ENCODE measurements around the gene ADGRD1.

The ADGRD1 gene

DNA sequence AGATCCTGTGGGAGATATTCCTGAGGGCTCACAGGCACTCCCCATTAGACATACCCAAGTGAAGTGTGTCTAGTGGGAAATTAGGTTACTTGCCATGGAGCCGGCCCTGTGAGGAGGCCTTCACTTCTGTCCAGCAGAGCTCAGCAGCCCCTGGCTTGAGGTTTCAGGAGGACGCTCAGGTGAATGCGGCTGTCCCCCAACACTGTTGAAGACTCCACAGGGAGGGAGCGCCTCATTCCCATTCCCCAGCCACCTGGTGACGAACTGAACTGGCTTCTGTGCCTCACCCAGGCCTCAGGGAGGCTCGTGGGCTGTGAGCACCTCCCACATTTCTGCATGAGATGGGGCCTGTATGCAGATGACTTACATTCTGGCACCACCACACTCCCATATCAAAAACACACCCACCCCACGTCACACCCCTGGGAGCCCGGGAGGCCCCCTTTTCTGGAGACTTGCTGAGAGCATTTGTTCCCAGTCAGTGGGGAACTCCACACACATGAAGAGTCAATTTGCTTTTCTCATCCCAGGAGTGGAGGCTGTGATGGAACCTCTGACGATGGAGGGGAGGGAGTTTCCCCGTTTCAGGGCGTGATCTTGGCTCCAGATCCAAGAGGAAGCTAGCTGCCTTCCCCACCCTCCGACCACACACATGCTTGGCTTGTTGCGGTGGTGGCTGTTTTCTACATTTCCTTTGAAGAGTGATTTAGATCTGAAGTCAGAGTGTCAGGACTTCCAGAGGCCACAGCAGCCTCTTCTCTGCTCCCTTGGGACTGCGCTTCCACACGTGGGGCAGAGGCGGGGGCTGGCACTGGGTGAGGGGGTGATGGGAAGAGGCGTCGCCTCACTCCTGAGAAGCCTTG, 120.7 kb downstream of the ADGRD1 start:
- DNase-seq (ENCODE audit: low read depth): no peak

GRCh38 chr12:131075194-131075593, 121.5 kb downstream of the ADGRD1 start:
- no peak for DNase-seq (ENCODE audit: low read depth)

- DNase-seq (ENCODE audit: low read depth): no peak
These were observed 121.9 kb downstream of the ADGRD1 start for GRCh38 chr12:131075611-131076010.

GRCh38 chr12:131076296-131076695, 122.6 kb downstream of the ADGRD1 start:
- DNase-seq (ENCODE audit: low read depth): no peak

DNA sequence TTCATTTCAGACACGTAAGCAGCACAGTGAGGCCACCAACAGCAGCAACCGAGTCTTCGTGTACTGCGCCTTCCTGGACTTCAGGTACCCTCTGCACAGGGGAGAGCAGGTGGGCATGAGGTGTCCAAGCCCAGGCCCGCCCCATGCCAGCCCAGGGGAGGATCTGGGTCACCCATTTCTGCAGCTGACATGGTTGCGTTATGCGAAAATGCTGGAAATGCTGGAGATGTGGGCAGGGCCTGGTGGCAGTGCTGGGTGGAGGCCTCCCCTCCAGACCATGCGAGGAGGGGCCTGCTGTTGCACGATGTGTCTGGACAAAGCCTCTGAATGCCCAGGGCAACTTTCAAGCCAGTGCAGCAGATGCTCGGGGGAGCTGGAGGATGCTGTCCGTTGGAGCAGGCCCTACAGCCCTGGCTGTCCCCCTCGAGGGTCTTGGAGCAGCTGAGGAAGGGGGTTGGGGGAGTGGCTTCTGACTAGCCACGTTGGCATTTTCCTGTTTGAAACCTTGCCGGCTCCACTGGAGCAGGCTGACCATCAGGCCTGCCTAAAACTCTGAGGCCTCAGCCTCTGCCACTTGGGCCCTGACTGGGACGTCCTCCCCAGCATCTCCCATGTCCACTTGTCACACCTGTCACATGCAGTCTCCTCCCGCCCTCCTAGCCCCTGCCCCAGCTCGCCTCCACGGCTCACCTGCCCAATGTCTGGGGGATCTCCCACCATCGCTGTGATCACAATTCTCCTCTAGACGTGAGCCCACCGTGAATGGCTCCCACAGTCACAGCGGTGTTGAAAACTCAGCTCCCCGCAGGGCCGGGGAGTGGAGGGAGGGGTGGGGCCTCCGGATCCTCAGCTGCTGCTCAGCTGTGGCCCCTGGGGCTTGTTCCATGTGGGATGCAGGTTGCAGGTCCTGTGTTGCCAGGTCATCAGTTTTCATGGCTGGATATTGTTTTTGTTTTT, 123.4 kb downstream of the ADGRD1 start:
- DNase-seq (ENCODE audit: low read depth): no peak

DNA sequence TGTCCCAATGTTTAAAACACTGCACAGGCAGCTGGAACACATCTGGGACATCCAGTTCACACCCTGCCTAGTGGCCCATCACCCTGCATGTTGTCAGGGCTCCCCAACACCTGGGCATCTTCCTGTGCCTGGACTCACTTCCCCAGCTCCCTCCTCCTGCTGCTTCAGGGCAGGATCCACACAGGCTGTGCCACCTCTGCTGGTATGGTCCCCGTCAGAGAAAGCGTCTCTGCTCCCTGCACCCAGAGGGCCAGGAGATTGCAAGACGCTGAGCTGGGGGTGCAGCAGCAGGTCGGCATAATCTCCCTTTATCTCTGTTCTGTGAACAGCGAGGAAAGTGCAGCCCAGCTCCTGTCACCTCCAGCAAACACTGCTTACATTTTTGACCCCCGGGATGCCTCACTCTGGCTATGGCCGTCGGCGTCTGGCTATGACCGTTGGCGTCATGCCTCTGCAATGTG, 124.3 kb downstream of the ADGRD1 start:
- no peak for DNase-seq (ENCODE audit: low read depth)

DNA sequence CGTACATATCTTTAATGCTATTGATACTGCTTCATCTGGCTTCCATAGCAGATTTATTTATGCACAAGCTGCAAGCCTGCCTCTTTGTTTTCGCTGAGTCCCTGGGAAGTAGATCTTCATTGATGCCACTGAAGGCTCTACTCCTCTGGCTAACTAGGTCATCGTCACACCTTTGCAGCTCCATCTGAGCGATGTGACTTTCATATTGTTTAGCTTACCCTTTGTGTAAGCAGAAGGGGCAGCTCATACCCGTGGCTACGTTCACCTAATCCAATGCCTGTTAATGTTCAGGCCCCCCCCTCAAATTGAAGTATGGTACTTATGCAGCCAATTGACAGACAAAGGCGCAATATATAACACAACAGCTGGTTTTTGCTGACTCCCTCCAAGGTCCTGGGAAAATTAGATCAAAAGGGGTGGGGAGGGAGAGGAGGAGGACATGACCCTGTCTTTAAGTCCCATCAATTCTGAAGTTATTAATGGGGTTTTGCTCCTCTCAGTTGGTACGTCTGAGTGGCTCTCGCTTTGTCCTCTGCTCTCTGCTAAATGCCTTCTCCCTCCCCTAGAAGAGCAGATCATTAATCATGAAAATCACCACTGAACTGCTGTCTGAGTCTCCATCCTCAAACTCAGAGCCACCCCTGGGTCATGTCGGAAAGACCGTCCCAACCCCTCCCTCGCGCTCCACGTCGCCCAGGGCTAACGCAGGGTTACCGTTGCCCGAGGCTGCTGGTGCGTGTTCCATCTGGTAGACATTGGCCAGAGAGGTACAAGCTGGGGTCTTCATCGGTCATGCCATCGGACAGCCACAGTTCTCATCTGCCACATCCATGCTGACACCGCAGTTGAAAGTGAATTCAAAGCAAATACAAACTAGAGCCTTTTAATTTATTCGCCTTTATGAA, 128.8 kb downstream of the ADGRD1 start:
- no peak for DNase-seq (ENCODE audit: low read depth)

DNA sequence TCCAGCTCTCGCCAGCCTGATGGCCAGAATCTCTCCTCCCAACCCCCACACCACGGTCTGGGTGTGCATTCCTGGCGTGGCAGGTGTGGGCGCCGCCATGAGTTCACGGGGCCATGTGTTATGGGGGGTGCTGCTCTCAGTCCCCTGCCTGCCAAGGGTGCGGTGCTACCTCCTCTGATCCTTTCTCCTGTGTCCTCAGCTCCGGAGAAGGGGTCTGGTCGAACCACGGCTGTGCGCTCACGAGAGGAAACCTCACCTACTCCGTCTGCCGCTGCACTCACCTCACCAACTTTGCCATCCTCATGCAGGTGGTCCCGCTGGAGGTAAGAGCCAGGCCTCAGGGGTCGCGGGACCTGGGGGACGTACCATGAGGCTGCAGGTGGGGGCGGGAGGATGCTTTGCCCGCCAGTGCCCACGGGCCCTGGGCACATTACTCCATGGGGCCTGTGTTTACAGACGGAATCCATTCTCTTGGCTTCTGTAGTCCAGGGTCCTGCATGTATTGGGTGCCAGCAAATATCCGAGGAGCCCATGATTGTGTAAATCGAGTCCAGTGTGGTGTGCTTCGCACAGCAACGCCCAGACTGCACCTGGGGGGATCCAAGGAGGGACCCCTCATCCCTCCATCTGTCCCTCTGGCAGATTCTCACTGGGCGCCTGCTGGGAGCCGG, 130.8 kb downstream of the ADGRD1 start:
- no peak for DNase-seq (ENCODE audit: low read depth)

DNA sequence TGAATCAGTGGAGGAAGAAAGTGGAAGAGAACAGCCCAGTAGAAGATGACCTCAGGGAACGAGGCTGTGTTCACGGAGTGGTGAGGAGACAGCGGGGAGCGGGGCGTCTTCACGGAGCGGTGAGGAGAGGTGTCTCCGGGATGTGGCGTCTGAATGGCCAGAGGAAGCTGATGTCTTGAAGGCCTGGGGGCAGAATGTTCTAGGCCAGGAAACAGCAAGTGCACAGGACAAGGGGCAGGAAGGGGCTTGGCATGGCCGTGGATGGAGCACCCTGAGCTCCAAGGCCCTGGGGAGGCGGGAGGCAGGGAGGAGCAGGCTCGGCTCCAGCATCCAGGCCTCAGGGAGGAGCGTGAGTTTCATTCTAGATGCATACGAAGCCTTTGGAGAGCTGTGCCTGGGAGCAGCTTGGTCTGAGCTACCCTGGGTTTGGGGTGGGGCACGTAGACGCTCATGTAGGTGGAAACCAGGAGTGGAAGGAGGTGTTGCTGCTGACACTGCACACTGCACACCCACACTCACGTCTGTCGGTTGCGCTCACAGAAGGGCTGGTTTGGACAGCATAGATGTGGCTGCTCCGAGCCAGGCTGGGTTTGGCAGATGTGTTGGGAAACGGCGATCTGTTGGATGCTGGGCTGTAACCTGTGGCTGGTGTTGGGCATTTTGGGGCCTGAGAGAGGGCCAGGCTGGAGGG, 131.6 kb downstream of the ADGRD1 start:
- DNase-seq (ENCODE audit: low read depth): no peak

GRCh38 chr12:131085816-131086591, 132.3 kb downstream of the ADGRD1 start:
- DNase-seq (ENCODE audit: low read depth): no peak

GRCh38 chr12:131087302-131087818, 133.7 kb downstream of the ADGRD1 start:
- DNase-seq (ENCODE audit: low read depth): no peak

DNA sequence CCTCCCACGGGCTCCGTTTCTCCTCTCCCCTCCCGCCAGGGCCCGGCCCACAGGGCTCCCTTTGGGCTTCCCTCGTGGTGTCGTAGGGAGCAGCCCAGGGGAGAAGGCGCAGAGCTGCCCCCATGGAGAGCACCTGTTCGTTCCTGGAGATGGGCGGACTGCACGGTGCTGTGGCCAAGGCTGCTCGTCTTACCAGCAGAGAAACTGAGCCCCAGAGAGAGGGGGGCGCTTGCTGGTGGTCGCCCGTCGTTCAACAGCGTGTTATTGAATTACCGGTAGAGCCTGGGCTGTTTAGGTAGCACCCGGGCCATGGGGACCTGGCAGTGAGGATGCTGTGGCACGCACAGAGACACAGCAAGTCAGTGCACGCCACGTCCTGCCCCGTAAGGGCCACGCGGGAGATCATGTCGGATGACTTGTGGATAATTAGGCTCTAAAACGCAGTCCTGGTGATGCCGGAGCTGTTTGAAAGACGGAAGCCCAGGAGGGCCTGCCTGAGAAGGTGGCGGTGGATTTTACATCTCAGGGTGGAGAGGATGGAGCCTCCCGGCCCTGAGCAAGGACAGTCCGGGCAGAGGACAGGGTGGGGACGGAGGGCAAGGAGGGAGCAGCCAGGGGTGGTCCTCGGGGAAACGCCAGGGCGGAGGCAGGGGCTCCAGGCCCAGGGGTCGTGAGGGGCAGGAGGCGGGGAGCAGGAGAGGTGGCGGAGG, 134.4 kb downstream of the ADGRD1 start:
- DNase-seq (ENCODE audit: low read depth): no peak

- no peak for DNase-seq (ENCODE audit: low read depth)
These were observed 135.2 kb downstream of the ADGRD1 start for GRCh38 chr12:131088701-131089530.

GRCh38 chr12:131089531-131090273, 136.0 kb downstream of the ADGRD1 start:
- DNase-seq (ENCODE audit: low read depth): no peak

GRCh38 chr12:131090274-131091210, 136.8 kb downstream of the ADGRD1 start:
- DNase-seq (ENCODE audit: low read depth): no peak

DNA sequence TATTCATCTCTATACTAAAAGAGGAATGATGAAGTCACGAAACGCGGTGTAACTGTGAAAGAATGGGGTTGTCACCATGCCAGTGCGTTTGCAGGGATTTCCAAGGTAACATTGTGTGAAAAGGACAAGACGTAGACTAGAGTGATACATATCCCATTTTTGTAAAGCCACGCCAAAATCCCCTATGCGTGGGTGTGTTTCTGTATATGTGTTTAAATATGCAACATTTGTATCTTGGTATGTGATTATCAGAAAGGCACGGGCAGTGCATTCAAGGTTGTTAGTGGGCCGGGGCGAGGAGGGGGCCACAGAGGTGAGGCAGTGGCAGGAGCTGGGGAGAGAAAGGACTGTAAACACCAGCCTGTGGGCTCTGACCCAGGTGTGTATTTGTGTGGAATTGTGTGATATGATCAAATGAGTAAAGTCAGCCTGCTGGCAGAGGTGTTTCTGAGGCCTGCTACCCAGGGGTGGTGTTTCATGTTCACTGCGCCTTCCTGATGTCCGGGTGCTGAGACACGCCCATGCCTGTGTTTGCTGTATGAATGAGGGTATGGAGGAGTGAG, 137.8 kb downstream of the ADGRD1 start:
- no peak for DNase-seq (ENCODE audit: low read depth)
